ENCODE measurements around the gene C10orf71.
A peak's percentile ranks its signal among the peaks of the same experiment; 100 is the strongest.

The C10orf71 gene

GRCh38 chr10:49344840-49345239 is 45.9 kb downstream of the C10orf71 start:
- DNase-seq = no peak

DNA sequence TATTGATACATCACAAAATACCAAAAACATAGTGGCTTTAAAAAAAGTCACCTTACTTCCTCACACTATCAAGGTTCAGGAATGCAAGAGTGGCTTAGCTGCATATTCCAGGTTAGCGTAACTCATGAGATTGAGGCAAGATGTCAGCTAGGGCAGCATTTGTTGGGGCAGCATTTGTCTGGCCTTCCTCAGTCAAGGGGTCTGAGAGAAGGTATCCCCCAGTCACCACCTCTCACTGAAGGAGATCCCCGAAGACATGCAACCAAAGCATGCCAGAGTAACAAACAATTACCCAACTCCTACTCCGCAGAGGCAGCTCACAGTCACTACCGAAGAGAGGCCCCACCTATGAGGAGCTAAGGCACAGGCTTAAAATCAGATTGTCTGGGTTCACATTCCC is 48.4 kb downstream of the C10orf71 start:
- no peak for DNase-seq

GRCh38 chr10:49347827-49348226 is 48.9 kb downstream of the C10orf71 start:
- DNase-seq = no peak

GRCh38 chr10:49348593-49348992 is 49.6 kb downstream of the C10orf71 start:
- DNase-seq = no peak

- DNase-seq = no peak
These were observed 50.4 kb downstream of the C10orf71 start for GRCh38 chr10:49349390-49349789.

DNA sequence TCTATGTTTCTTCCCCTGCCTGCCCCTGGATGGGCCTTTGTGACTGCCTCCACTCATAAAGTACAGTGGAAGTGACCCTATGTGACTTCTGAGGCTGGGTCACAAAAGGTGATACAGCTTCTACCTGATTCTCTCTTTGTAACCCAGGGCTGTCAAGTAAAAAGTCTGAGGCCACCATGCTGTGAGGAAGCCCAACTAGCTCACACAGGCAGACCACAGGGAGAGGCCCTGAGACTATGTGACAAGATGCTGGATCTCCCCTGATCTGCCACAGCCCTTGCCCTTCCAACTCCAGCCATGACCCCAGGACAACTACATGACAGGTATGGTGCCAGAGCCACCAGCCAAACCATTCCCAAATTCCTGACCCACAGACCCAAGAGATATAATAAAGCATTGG is 51.2 kb downstream of the C10orf71 start:
- no peak for DNase-seq

DNA sequence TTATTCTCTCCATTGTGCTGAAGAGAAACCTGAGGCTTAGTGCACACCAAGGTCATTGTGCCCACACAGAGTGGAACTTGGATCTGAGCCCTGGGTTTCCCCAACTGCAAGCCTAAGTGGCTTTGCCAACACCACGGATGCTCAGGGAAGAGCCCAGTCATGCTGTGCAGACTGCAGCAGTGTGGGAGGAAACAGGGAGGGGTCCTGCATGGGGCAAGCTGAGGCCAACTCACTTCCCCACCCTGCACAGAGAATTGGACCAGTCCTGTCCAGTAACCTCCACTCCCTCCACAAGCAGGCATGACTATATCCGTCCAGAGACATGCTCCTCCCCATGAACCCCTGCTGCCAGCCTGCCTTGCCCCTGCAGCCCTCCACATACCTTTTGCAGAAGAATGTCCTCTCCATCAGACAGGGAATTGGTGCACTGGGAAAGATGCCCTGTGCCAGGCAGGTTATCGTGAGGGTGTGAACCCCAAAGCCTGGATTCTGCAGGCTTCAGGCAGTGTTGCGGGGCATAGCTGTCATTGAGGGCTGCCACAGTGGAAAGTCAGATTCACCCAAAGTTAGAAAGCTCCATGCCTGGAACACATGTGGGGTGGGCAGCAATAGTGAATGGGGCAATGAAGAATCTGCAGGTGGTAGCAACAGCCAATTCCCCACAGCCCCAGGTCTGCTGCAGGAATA is 52.0 kb downstream of the C10orf71 start:
- DNase-seq = no peak

GRCh38 chr10:49351669-49352068 is 52.7 kb downstream of the C10orf71 start:
- no peak for DNase-seq

DNA sequence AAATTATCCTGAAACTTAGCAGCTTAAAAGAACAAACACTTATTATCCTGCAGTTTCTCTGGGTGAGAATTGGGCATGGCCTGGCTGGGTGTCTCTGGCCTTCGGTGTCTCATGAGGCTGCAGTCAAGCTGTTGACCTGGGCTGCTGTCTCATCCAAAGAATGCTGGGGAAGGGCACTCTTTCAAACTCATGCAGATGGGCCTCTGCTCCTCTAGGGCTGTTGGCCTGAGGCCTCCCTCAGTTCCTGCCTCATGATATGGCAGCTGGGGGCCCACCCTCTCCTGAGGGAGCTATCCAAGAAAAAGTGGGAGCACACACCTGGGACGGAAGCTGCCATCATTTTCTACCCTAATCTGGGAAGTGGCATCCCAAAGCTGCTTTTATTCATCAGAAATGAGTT is 53.4 kb downstream of the C10orf71 start:
- no peak for DNase-seq

DNA sequence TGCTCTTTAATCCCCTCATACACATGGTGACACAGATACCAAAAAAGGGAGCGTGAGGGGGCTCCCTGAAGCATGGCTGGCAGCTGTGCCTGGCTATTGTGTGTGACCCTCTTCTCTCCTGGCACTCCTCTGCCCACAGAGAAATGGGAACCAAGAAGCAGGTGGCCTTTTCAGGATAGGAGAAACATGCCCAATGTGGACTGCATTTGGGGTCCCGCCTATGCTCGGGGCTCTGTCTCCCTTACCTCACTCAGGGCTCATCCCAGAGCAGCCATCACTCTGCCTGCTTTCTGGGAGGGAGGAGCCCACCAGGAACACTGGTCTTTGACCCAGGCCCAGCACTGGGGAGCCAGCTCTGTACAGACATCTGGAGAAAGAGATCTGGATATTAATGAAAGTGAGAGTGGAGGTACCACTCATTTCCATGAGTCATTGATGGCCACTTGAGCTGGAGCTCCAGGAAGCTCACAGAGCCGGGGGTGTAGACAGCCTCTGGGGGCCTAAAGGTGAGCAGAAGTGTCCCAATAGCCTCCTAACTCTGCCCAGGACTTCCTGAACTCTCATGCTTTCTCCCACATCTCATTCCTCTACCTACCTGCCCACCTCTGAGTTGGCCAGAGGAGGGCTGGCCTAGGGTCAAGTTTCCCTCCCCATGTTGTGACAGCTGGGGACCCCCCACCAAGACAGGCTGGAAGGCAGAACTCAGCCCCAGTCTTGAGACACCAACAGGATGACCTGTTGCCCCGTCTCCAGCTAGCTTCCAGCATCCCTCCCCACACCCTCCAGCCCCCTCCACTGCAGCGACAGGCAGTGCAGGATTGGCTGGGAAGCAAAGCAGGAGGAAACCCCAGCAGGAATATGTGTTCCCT is 54.3 kb downstream of the C10orf71 start:
- DNase-seq = no peak

DNA sequence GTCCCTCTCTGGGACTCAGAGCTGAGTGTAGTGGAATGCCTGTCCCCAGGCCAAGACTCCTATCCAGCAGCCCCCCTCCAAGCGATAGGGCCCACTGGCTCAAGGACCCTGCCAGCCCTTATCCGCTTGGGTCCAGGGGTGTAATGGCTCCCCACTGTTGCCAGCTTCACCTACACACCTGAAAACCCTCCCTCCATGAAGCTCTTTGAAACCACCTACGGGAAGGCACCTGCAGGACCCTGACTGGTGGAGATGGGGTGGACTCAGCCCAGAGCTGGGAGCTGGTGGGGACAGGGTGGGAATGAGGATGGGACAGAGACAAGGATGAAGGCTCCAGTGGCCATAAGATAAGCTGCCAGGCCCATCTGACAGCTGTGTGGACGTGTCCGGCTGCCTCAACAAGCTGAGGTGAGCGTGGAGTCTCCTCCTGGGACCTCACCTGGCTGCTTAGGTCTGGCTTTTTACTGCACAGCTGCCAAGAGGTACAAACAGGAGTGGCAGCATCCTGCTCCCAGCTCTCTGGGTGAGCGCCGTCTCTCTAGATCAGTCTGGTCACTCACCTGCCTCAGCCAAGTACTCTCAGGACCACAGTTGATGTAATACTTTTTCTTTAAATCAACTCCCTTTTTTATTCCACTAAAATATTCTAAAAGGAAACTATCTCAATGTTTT is 55.1 kb downstream of the C10orf71 start:
- no peak for DNase-seq

DNA sequence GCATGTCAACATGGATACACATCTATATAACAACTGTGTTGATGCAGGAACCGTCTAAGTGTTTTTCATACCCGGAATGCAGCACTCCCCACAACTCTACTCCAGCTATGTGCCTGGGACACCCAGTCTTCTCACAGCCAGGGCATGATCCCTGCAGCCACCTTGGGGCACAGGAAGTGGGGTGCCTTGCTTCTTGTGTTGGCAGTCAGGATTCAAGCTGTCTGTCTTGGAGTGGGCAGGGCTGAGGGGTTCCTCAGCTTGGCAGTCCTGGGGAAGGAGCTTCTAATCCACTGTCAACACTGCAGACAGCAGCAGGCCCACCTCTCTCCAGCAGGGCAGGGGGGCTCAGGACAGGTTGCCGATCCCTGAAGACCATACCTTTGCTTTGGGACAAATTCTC is 55.6 kb downstream of the C10orf71 start:
- DNase-seq = no peak

- DNase-seq = no peak
These were observed 56.3 kb downstream of the C10orf71 start for GRCh38 chr10:49355221-49355620.

- DNase-seq = no peak
These were observed 57.2 kb downstream of the C10orf71 start for GRCh38 chr10:49356181-49356580.

- DNase-seq = no peak
These were observed 58.0 kb downstream of the C10orf71 start for GRCh38 chr10:49356944-49357343.

DNA sequence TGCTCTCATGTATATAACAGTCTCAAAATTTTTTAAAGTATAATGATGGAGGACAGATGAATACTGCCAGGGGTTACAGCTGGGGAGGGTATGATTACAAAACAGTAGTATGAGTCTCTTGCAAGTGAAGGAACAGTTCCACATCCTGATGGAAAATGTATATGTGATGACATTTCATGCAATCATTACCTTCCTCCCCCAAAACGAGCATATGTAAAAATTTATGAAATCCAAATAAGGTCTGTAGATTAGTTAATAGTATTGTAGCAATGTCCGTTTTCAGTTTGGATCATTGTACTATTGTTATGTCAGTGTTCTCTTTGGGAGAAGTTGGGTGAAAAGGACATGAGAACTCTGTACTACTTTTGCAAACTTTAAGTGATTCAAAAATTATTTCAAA is 58.9 kb downstream of the C10orf71 start:
- no peak for DNase-seq

DNA sequence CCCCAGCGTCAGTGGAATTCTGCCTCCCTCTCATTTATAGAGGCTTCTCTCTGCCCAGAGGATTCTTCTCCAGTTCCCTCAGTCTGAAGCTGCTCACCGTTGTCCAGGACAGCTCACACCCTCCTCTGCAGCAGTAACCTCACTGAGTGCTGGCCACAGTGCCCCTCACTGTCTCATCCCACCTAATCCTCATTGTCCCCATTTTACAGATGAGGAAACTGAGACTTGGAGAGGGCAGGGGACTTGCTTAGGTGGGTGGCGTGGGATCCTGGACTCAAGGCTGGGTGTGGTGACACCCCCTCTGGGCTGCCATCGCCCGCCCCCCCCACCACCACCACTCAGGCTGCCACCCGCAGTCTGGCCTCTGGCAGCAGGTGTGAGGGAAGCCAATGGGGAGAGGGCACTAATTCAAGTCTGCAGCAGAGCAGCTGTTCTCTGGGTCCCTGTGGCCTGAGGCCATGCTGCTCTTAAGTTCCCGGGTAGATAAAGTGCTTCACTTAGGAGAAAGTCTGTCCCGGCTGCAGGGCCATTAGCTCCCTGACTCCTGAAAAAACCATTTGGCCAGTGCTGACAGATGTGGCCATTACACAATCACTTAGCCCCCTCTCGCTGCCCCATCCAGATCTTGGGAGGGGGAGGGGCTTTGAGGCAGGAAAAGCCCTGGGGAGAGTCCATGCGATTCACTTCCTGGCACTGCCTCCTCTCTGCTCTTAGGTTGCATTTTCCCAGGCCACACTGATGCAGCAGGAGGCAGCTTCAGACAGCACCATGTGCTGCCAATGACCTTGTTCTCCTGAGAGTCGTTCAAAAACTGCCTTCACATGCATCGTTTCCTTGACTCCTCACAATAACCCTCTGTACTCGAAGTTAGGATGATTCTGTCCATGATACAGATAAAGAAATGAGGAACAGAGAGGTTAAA is 60.6 kb downstream of the C10orf71 start:
- DNase-seq = peak; percentile 48

DNA sequence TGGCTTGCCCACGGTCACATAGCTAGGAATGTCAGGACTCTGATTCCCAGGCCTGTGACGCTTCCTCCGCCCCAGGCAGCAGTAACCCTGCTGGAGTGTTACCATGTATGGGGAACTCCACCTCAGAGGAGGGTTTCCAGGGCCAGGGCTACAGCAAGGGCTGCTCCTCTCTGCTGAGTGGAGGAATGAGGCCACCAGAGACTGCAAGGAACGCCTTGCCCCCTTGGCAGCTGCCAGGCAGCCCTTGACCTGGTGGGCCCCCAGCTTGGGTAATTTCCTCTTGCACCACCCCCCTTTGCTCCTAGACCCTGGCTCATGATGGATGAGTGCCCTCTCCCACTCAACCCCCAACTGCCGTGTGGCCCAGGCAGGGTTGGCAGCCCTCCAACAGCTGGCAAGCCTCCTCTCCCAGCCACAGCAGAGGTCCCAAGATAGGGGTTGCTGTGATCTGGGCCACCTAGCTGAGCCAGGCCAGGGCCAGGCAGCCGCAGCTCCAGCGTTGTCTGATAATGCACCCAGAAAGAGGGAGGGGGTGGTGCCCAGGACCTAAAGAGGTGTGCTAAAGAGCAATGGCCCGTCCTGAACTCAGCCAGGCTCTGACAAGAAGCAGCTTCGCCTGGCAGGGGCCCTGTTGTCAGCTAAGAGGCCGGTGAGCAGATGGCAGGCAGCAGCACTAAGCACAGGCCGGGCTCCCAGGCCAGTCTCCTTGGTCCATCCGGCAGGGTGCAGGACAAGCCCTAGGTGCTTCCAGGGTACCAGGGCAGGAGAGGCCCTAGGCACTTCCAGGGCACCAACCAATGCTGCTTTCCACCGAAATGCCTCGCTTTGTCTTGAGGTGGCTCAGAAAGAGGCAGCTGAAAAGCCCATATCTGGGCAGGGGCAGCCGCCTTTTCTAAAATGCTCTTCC is 61.6 kb downstream of the C10orf71 start:
- peak; percentile 21 for DNase-seq

- no peak for DNase-seq
These were observed 62.2 kb downstream of the C10orf71 start for GRCh38 chr10:49361178-49361554.

DNA sequence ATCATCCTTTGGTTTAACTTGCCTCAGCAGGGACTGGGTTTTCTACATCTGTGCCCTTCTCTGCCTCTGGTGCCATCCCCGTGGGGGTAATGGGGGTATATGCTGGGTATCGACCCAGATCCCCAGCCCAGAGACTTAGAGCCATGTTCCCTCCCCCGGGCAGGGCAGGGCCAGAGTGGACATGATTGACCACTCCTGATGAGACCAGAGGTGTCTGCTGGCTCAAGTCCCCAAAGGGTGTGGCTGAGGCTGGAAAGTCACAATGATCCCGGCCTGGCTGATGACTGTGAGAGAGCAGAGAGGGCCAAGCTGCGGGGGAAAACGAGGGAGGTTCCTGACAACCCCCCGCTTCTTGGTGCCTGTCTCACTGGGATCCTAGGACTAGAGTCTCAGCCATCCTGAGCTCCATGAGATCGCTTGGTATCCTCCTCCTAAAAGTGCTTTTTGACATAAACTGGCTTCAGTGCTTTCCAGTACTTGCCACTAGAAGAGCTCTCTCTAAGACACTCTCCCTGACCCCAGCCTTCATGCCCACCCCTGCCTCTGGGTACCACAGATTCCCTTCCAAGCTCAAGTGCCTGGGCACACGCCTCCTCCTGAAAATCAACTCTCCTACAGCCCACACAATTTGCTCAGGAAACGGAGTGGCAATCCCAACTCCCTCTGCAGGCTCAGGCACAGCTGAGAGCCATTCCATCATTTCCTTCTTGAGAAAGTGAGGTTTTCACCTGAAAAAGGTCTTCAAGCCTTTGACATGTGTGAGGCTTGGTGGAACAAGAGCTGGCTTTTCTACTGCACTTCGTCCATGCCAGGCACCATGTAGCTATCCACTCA is 63.0 kb downstream of the C10orf71 start:
- no peak for DNase-seq

Measured in NCI-H524 treated with DMSO at 0.1 percent for 48 hours (cell line).